ENCODE measurements around the gene SYCP1. TPM values are rescaled to one million over a fixed set of nuclear protein-coding genes. Genes with fewer than 3 reads are reported as not detected.
A peak's percentile ranks its signal among the peaks of the same experiment; 100 is the strongest.
"Not testable (repeated sequence)": the region's sequence is repeated elsewhere in the genome, so short reads cannot be mapped to it uniquely, and the experiment has no call there.

SYCP1 gene, protein sequence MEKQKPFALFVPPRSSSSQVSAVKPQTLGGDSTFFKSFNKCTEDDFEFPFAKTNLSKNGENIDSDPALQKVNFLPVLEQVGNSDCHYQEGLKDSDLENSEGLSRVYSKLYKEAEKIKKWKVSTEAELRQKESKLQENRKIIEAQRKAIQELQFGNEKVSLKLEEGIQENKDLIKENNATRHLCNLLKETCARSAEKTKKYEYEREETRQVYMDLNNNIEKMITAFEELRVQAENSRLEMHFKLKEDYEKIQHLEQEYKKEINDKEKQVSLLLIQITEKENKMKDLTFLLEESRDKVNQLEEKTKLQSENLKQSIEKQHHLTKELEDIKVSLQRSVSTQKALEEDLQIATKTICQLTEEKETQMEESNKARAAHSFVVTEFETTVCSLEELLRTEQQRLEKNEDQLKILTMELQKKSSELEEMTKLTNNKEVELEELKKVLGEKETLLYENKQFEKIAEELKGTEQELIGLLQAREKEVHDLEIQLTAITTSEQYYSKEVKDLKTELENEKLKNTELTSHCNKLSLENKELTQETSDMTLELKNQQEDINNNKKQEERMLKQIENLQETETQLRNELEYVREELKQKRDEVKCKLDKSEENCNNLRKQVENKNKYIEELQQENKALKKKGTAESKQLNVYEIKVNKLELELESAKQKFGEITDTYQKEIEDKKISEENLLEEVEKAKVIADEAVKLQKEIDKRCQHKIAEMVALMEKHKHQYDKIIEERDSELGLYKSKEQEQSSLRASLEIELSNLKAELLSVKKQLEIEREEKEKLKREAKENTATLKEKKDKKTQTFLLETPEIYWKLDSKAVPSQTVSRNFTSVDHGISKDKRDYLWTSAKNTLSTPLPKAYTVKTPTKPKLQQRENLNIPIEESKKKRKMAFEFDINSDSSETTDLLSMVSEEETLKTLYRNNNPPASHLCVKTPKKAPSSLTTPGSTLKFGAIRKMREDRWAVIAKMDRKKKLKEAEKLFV
- total RNA-seq = not detected
- long read RNA-seq = 0 reads

DNA sequence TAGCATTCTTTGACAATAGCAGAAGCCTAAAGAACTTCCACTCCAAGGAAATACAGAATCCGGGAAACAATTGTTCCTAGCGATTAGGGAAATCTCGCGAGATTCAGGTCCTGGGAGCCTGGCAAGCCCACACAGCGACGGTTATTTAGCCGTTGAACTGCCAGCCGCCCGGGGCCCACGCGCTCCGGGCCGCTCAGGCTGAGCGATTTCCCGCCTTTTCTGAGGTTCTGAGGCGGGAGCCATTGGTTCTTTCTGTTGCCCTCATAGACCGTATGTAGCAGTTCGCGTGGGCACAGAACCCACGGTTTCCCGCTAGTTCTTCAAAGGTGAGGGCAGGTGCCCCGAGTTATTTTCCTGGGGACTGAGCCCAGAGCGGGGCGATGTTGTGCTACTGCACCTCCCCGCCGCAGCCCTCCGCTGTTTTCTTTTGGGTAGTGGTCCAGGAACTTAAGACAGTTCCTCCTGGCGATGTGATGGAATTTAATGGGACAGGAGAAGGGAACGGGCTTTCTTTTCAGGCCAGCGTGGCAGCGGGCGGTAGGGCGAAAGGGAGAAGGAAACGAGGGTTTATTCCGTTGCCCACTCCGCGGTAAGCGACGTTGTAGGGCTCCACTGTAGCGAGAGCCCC lies at the start of gene SYCP1:
SYCP1 (plus strand) TSS at position 171 of the 628 bp plus-strand sequence. CDS start 602 bp downstream, outside the sequence.
- intact Hi-C loops (cut with DNase I) = no loop called here
- DNase-seq (ENCODE audit: missing footprints) (no peak), ATAC-seq (no peak)

DNA sequence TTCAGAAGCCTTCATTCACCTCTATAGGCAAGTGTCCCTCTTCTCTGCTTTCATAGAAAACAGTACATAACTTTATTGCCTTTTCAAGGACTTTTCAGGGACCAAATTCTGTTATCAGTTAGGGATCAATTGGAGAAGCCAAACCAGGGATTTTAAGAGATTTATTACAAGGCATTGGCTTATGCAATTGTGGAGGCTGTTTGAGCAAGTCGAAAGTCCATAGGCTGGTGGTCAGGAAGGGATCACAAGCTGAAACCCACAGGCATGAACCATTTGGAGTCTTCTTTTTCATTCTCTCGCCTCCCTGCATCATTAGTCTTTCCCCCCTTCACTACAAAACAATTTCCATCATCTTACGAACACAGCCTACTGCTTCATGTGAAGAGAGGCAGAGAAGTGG lies 34.8 kb upstream of the SYCP1 start:
- intact Hi-C loops (cut with DNase I) = no loop called here
- DNase-seq (ENCODE audit: missing footprints) (no peak), ATAC-seq (no peak)

DNA sequence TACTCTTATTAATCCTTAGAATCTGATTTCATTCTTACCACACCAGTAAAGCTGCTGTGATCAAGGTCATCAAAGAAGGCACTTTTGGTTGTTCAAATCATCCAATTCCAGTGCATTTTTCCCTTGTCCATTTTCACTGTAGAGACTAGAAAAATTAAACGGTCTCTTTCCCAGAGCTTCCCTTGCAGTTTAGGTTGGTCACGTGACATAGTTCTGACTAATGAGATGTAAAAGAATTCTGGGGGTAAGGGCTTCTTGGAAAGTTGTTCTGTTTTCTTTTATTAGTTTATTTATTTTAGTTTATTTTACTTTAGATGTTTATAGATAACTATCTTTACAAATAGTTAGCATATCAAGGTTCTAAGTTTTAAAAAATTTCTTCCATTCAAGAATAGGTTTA lies 34.3 kb upstream of the SYCP1 start:
- ATAC-seq = no peak
- no peak for DNase-seq (ENCODE audit: missing footprints)
- intact Hi-C loops (cut with DNase I) = no loop called here

DNA sequence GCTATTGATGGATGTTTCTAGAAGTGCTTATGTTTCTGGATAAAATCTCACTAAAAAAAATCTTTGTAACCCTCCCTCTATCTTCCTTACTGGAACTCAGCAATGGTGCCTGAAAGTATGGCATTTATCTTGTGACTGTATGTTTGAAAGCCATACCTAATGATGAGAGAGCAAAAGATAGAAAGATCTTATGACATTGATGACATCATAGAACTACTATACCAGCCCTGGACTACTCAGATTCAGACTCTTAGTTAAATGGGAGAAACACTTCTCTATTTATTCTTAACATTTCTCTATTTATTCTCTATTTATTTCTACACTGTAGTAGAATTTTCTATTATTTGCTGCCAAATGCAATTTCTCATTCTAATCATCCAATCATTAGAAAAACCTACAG lies 32.7 kb upstream of the SYCP1 start:
- ATAC-seq (no peak), DNase-seq (ENCODE audit: missing footprints) (no peak)
- intact Hi-C loops (cut with DNase I) = no loop called here

DNA sequence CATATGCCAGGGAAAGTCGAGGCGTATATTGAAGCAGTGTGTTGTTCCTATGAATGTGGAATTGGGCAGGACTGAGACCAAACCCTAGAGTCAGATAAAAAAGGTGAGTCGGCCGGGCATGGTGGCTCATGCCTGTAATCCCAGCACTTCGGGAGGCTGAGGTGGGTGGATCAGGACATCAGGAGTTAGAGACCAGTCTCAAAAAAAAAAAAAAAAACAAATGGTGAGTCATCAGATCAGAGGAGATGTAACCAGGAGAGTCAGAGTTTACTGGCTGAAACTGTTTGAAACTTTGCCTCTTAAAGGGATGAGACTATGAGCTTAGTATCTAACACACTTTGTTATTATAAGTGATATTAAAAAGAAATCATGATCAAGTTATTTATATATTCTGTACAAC lies 26.4 kb upstream of the SYCP1 start:
- DNase-seq (ENCODE audit: missing footprints) (no peak), ATAC-seq (no peak)
- intact Hi-C loops (cut with DNase I) = no loop called here

DNA sequence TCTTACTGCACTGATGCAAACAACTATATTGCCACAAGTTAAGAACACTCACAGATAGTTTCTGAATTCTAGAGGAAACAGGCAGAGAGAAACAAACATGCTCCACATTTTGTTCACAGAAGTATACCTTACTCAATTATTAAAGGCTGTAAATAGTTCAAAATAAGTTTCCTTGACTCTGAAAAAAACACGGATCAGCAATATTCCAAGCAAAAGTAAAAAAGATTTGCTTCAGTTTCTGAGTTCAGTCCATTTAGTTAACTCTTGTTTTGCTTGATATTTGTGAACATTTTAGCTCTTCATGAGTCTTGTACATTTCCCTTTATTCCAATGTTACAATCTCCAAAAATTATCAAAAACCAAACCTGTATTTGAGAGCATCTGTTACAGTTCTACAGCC lies 24.6 kb upstream of the SYCP1 start:
- intact Hi-C loops (cut with DNase I); ATAC-seq; DNase-seq (ENCODE audit: missing footprints): not testable (repeated sequence)

DNA sequence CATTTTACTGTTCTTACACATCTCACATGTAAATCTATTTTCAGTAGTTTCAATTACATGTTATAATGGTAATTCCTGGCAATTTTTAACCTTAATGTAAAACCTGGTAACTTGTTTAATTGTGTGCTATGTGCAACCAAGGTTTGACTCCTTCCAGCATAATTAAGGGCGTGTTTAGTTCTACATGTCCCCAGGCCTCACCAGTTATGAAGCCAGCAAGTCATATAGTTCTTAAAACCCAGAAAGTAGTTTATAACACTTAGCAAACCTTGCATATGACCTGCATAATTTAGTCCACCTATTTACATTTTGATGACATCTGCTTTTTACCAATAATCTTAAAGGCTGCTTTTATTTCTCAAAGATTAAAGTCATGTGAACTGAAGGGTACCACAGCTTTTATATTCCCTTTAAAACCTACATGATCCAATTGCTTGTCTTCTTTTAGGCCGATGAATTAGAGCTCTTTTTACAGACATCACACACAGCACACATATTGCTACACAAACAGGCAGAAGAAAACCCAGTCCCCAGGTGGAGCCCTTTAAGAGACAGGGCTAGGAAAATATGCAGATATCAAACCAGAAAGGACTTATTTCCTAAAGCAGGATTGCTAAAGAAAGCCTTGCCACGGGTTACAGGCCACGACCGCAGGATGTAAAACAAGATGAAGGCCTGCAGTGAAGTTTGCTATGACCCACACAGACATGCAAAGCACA lies 23.2 kb upstream of the SYCP1 start:
- DNase-seq (ENCODE audit: missing footprints) (no peak), ATAC-seq (no peak)
- intact Hi-C loops (cut with DNase I) = no loop called here

DNA sequence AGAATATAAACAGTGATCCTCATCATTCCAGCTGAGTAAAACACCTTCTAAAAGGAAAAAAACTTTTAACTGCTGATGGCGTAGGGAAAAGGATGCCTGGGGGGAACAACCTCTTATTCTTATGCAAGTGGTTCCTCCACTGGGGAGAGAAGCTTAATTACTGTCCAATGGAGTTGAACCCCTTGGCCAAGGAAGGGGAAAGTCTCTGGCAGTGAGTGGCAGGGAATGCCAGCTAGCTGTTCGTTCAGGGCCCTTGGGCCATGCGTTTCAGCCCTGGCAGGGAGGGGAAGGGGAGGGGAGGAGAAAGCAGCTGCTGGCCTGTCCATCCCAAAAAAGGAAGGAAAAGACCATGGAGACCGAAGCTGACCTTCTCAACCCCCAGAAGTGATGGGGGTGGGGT lies 22.6 kb upstream of the SYCP1 start:
- DNase-seq (ENCODE audit: missing footprints) = no peak
- intact Hi-C loops (cut with DNase I) = no loop called here
- ATAC-seq = no peak

DNA sequence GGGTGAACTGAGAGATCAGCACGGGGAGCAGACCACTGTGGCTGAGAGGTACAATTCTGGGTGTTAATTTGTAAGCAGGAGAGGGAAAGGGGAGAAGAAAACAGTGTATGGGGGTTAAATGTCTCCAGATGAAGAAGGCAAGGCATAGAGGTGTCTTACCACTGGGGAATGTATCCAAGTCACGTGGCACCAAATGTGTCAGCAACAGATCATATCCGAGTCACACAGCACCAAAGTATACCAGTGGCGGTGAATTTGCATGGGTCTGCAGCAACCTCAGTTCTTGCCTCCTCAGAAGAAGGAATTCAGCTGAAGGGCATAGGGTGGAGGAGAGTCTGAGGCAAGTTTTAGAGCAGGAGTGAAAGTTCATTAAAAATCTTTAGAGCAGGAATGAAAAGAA lies 21.2 kb upstream of the SYCP1 start:
- DNase-seq (ENCODE audit: missing footprints) (no peak), ATAC-seq (no peak)
- intact Hi-C loops (cut with DNase I) = no loop called here

DNA sequence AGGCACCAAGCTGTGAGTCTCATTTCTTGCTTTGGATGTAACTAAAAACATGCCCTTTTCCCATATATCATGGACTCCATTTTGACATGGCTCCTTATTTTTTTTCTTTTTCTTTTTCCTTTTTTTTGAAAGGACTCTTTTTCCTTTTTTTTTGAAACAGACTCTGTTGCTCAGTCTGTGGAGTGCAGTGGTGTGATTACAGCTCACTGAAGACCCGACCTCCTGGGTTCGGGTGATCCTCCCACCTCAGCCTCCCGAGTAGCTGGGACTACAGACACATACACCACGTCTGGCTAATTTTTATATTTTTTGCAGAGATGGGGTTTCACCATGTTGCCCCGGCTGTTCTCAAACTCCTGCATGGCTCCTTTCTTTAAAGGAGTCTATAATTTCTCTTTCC lies 10.4 kb upstream of the SYCP1 start:
- intact Hi-C loops (cut with DNase I) = no loop called here
- DNase-seq (ENCODE audit: missing footprints) (no peak), ATAC-seq (no peak)

DNA sequence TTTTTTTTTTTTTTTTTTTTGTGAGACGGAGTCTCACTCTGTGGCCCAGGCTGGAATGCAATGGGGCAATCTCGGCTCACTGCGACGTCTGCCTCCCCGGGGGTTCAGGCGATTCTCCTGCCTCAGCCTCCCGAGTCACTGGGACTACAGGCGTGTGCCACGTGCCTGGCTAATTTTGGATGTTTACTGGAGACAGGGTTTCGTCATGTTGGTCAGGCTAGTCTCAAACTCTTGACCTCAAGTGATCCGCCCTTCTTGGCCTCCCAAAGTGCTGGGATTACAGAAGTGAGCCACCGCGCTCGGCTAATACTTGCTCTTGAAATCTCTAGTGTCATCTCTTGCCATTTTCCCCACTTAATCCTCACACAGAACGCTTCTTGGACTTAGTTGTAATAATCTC lies 1.1 kb upstream of the SYCP1 start:
- intact Hi-C loops (cut with DNase I) = no loop called here
- ATAC-seq = no peak
- no peak for DNase-seq (ENCODE audit: missing footprints)

DNA sequence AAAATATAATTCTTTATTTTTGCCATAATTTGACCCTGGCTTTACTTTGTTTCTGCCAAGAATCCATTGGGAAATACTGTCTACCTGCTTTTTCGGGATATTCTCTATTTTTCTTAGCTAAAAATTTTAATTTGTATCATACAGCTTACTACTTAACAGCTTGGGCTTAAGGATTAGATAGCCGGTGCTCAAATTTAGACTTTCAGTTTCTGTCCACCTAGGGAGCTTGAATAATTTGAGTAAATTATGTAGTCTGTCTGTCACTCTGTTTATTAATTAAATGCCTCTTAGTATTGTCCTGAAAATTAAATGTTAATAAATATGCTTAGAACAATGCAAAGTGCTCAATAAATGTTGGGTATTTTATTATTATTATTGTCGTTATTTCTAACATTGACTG lies 6.7 kb downstream of the SYCP1 start:
- intact Hi-C loops (cut with DNase I) = no loop called here
- ATAC-seq = no peak
- DNase-seq (ENCODE audit: missing footprints) = no peak

DNA sequence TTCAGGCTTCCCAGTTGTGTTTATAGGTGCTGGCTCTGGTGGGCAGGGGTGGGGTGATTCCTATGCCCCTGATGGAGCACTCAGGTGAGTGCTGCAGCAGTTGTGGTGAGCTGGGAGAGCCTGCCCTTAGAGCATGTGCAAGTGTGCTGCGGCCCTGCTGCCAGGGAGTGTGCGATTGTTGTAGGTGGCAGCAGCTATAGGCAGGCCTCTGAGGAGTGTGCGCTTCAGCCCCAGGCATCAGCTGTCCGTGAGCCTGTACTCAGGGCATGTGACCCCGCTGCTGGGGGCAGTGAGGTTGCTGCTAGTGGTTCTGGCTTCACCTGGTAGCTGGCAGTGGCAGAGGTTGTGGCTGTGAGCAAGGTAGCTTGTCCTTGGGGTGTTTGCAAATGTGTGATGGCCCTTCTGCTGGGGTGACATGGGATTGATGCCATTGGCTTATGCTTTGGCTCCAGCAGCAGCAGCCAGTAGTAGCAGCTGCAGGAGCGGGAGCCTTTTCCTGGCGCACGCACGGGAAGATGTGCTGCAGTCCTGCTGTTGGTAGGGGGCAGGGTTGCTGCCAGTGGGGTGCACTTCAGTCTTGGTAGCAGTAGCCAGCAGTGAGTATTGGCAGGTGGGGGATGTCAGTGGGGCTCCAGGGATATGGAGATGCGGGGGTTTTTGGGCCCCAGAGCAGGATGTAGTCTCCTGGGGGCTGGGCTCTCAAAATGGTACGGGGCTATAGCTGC lies 37.7 kb downstream of the SYCP1 start:
- ATAC-seq (no peak), DNase-seq (ENCODE audit: missing footprints) (no peak)
- intact Hi-C loops (cut with DNase I) = no loop called here

DNA sequence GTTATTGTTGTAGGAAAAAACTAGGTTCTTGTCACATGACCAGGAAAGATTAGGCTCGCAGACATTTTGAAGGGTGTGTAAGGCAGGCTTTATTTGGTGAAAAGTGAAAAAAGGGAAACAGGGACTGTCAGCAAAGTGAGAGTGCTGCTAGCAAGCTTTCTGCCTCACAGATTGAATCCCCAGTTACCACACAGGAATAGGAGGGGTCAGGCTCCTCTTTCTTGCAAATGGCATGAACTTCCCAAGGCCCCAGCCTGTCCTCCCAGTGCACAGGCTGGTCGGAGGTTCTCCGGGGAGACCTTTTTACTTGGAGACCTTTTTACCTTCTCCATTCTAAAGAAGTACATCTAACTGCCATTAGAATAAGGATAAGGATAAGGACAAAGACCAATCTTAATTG lies 42.1 kb downstream of the SYCP1 start:
- ATAC-seq (no peak), DNase-seq (ENCODE audit: missing footprints) (no peak)
- intact Hi-C loops (cut with DNase I) = no loop called here

DNA sequence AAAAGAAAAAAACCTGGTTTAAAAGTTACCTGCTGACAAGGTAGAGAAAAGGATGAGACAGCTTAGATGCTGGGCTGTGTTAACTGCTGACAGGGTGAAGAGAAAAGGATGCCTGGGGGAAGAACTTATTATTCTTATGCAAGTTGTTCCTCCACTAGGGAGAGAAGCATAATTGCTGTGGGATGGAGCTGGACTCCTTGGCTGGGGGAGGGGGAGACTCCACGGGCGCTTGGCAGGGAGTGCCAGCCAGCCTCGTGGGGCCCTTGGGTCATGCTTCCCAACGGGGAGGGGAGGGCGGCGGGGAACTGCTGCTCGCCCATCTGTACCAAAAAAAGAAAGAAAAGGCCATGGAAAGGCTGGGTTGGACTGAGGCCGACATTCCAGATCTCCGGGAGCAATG lies 47.2 kb downstream of the SYCP1 start:
- intact Hi-C loops (cut with DNase I) = no loop called here
- ATAC-seq = no peak
- DNase-seq (ENCODE audit: missing footprints) = peak; percentile 37

DNA sequence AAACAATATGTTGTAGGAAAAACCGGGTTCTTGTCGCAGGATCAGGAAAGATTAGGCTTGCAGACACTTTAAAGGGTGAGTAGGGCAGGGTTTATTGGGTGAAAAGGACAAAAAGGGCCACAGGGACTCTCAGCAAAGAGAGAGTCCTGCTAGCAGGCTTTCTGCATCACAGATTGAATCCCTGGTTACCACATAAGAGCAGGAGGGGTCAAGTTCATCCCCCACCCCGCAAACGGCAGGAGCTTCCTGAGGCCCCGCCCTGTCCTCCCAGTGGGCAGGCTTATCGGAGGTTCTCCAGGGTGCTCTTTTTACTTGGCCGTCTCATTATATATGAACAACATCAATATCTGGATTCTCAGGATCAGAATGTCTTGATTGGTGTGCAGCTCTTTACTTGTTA lies 47.7 kb downstream of the SYCP1 start:
- intact Hi-C loops (cut with DNase I) = no loop called here
- DNase-seq (ENCODE audit: missing footprints) (peak; percentile 49), ATAC-seq (no peak)

DNA sequence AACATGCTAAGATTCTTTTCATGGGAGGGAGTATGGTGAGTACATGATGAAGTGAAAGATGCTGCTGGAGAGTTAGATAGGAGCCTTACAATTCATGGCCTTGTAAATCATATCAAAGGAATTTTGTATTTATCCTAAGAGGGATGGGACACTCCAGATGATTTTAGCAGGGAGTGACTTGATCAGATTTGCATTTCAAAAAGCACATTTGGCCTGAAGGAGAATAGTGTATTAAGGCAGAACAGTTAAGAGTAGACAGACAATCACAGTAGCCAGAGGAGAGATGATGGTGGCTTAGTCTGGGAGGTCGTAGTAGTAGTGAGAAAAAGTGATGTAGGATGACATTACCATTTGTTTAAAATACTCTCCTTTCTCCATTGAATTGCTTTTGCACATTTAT lies 48.8 kb downstream of the SYCP1 start:
- ATAC-seq (no peak), DNase-seq (ENCODE audit: missing footprints) (no peak)
- intact Hi-C loops (cut with DNase I) = no loop called here

DNA sequence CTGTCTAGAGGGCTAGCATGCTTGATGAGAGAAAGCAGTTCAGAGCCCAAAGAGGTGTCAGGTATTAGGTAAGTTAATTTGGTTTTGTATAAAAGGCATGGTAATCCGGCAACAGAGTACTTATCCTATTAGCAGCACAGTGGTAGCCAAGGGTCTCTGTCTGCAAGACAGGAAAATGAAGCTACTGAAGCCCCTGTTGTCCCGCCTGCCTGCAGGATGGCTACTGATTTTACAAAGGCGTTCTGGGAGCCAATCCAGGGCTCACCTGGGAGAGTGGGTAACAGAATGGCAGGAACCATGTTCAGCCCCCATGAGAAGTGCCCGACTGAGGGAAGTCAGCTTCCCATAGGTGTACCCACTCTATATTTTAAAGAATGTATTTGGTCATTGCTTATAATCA lies 61.1 kb downstream of the SYCP1 start:
- intact Hi-C loops (cut with DNase I); DNase-seq (ENCODE audit: missing footprints); ATAC-seq: not testable (repeated sequence)

Data from Right ventricle myocardium inferior (tissue), 1 donor.